Measurements from ENCODE around the gene DNAJC6.
"Not testable (repeated sequence)": the region's sequence is repeated elsewhere in the genome, so short reads cannot be mapped to it uniquely, and the experiment has no call there.

DNAJC6 gene

DNA sequence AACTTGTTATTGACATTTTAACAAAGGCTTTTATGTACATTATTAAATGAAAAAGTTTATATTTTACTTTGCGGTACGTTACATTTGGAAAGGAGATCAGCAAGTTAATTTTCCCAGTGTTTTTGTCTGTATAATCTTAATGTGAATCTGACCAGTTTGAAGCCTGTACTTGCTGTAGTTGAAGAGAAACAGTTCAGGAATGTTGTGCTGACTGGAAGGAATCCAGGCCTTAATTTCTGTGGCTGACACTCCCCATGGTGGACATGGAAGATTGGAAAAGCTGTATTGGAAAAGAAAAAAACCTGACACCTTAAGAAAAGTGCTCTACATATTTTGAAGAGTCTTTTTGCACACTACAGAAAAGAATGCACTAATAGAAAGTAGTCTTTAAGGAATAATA lies 126.6 kb downstream of the DNAJC6 start:
- DNase-seq, result no peak

GRCh38 chr1:65437616-65438015 lies 128.3 kb downstream of the DNAJC6 start:
- no peak for DNase-seq

- DNase-seq, result no peak
Observed at GRCh38 chr1:65440322-65440900, 131.1 kb downstream of the DNAJC6 start.

DNA sequence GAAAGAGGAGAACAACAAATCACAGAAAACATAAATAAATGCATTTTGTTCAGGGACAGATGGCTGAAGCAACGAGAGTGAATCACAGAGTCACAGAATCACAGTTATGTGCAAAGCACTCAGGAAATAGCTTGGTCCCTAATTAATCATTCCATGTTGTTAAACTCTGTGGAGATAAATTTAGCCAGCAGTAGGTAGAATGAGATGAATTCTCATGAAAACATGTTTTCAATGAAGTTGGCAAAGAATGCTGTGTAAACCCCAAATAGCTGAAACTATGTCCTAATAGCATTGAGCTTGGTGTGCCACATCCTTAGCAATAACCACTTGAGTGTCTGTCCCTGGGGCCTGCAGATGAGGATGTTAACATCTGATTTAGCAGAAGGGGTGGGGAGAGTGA lies 131.6 kb downstream of the DNAJC6 start:
- DNase-seq, result no peak

DNA sequence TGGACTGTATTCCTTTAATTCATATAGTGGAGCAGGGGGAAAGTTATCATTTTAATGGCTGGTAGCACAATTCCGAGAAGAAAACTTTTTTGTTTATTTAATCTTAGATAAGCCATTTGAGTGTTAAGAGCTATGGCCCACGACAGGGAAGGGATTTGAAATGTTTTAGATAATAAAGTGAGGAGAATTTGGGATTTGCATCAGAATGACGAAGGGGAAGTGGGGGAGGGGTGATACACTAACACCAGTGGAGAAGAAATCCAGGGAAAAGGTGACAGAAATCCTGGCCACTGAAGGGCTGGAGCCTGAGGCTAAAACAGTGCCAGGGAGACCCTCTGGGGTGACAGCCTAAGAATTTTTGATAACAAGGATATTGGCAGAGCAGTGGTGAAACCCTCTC lies 132.1 kb downstream of the DNAJC6 start:
- no peak for DNase-seq

DNA sequence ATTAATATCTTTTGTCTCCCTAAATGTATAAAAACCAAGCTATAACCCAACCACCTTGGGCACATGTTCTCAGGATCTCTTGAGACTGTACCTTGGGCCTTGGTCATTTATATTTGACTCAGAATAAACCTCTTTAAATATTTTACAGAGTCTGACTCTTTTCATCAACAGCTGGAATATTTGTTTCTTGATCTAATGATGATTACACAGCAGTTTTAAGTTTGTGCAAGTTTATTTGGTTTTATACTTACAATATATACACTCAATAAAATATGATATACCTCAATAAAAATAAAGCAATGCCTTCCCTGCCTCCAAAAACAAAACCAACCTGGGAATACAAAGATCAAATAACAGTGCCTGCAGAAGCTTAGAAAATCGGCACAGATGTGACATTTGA lies 133.1 kb downstream of the DNAJC6 start:
- DNase-seq, result no peak

DNA sequence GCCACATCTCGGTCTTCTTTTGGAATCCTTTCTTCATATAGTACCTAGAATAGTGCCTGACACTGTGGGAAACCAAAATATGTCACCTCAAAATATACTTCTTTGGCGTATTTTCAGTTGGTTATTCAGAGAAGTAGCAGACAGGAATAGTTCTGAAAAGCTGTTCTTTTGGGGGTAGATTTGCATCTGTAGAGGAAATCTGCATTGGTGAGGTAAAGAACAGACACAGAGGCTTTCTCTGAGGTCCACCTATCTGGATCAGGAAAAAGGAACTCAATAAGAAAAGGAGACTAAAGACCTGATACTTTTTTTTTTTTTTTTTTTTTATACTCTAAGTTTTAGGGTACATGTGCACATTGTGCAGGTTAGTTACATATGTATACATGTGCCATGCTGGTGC lies 134.3 kb downstream of the DNAJC6 start:
- DNase-seq, result no peak

- no peak for DNase-seq
Observed at GRCh38 chr1:65444128-65444640, 134.8 kb downstream of the DNAJC6 start.

- DNase-seq, result no peak
Observed at GRCh38 chr1:65445837-65446236, 136.5 kb downstream of the DNAJC6 start.

DNA sequence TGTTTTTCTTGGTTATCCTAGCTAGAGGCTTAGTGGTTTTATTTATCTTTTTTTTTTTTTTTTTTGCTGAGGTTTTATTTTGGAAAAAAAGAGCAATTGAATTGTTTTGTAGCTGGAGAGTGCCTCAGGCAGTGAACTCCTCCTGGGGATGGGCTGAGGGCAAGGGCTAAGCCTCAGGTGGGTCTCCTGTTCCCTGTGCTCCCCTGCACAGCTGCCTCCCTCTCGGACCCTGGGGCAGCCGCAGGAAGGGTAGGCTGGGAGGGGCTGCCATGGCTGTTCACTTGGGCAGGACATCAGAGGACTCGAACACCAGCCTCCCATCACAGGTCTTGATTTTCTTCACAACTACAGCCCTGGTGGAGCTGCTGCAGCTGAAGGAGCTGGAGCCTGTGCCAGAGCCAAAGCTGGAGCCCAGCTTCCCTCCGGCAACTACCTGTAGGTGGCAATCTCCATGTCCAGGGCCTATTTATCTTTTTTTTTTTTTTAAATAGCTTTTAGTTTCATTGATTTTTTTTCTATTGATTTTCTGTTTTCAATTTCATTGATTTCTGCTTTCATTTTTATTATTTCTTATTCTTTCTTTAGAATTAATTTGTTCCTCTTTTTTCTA lies 140.0 kb downstream of the DNAJC6 start:
- DNase-seq, result no peak

DNA sequence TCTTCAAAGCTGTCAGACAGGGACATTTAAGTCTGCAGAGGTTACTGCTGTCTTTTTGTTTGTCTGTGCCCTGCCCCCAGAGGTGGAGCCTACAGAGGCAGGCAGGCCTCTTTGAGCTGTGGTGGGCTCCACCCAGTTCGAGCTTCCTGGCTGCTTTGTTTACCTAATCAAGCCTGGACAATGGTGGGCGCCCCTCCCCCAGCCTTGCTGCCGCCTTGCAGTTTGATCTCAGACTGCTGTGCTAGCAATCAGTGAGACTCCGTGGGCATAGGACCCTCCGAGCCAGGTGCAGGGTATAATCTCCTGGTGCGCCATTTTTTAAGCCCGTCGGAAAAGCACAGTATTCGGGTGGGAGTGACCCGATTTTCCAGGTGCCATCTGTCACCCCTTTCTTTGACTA lies 146.3 kb downstream of the DNAJC6 start:
- not testable (repeated sequence) for DNase-seq

GRCh38 chr1:65456481-65456880 lies 147.1 kb downstream of the DNAJC6 start:
- no peak for DNase-seq

DNA sequence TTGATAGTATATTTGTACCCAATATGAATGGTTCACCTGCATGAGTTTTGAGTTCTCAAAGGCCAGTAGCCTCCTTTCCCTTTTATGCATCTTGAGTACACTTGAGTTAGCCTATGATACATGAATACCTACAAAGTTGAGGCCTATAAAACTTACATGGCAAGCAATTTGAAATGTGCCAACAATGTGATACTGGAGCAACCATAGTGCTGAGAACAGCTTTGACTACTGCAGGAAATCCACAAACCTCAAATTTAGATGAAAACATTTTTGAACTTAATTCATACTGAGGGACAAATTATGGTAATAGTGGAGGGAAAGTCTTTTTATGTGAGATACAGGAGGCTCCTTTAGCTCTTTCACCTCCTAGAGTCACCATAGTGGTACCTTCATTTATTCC lies 148.5 kb downstream of the DNAJC6 start:
- no peak for DNase-seq

DNA sequence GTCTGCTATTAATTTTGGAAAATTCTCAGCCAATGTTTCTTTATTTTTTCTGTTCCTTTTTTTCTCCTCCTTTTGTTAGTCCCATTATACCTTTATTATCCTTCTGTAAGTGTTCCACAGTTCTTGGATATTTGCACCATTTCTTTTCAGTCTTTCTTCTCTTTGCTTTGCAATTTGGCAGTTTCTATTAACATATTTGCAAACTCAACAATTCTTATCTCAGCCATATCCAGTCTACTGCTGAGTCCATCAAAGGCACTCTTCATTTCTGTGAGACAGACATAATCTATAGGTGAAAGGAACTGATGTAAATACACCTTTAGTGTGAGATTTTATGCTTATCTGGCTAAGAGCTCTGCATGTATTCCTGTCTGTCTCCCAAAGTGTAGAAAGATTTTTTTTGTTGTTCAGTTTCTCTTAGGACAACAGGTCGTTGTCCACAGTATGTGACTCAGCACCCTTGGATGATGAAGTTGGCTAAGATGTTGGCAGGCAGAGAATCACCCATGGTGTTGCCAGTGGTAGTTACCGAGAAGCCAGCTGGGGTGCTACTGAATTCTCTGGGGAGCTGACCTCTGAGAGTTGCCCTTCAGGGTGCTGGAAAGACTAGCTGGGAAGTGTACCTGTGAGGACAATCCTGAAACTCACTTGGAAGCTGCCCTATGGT lies 149.5 kb downstream of the DNAJC6 start:
- DNase-seq, result no peak

DNA sequence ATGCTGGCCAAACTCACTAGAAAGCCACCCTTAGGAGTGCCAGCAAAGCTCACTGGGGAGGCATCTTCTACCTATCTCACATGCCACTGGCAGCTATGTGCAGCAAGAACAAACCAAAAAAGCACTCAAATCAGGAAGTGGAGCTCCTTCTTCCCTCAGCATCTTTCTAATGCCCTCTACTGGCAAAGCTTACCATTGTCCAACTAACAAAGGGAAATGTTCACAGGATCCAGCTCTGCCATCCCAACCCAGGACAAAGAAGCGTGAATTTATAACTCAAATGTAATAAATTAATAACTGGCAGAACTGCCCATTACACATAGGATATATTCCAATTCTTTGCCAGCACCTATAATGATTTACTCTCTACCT lies 150.0 kb downstream of the DNAJC6 start:
- peak; percentile 8 for DNase-seq
